ENCODE data around the gene NKX1-1.

- no peak for TF ChIP-seq POLR2AphosphoS5 (IDR thresholded peaks at IDR 0.05)
- TF ChIP-seq POLR2A (IDR thresholded peaks at IDR 0.05; ENCODE audit: low read depth), result no peak
- no peak for TF ChIP-seq CTCF (IDR thresholded peaks at IDR 0.05)
- no peak for TF ChIP-seq EP300 (IDR thresholded peaks at IDR 0.05)
These were observed 2.2 kb upstream of the NKX1-1 start for GRCh38 chr4:1408418-1408817.
